Panc1 (cell line): ENCODE data around the gene ARID1A. TPM values are rescaled to one million over a fixed set of nuclear protein-coding genes. Genes with fewer than 3 reads are reported as not detected.

ENCODE experiments used
- ATAC-seq: fragments of 200-7000 bp; cut with Tn5 transposase; 2 replicates; pipeline ENCODE4 v1.9.1; 2020; ENCODE audit warnings: mild to moderate bottlenecking, moderate library complexity
- BruUV-seq: library from RNA; stranded (reverse); fragments of 400-500 nt; replicated peaks from 2 replicates; lab custom pipeline; 2021; lab: Mats Ljungman, UMichigan
- CTCF ChIA-PET: fragments of 300-600 bp; sonication (Branson Sonifier 250); formaldehyde crosslinking; loops from one replicate; lab custom pipeline; 2022; ENCODE audit warnings: antibody characterized with exemption; lab: Charles Lee
- POLR2A ChIA-PET: fragments of 300-600 bp; sonication (Branson Sonifier 250); formaldehyde crosslinking; loops from one replicate; lab custom pipeline; 2022; ENCODE audit warnings: antibody characterized with exemption; lab: Charles Lee
- DNase-seq: peaks from one replicate; pipeline ENCODE4 v3.0.0-alpha.2; 2010; ENCODE audit warnings: low read depth, low spot score
- H3K27ac ChIP-seq: 2 replicates; pipeline ENCODE4 v1.5.1; 2011; ENCODE audit warnings: mild to moderate bottlenecking, low read length, inconsistent platforms
- H3K27me3 ChIP-seq: fragments of 200-500 bp; sonication (Bioruptor generic); 2 replicates; pipeline ENCODE4 v1.6.0; 2014; ENCODE audit warnings: low read length, inconsistent platforms; ENCODE audit not compliant: control insufficient read depth, insufficient read depth
- H3K36me3 ChIP-seq: fragments of 200-500 bp; sonication (Bioruptor generic); 2 replicates; pipeline ENCODE4 v1.5.1; 2014; ENCODE audit warnings: inconsistent platforms, mild to moderate bottlenecking, low read length, moderate library complexity; ENCODE audit not compliant: control insufficient read depth, insufficient read depth
- H3K4me1 ChIP-seq: 2 replicates; pipeline ENCODE4 v1.5.1; 2011; ENCODE audit warnings: inconsistent platforms, mild to moderate bottlenecking, low read length, moderate library complexity; ENCODE audit not compliant: control insufficient read depth, insufficient read depth
- H3K4me3 ChIP-seq, 2 experiments: 2 replicates each; pipeline ENCODE4 v1.5.1; 2011 to 2012; ENCODE audit warnings: low read depth in 2 of 2, low read length in 2 of 2, mild to moderate bottlenecking in 2 of 2, inconsistent platforms in 1 of 2, moderate library complexity in 1 of 2
- H3K9me3 ChIP-seq: fragments of 200-500 bp; sonication (Bioruptor generic); 2 replicates; pipeline ENCODE4 v1.5.1; 2014; ENCODE audit warnings: low read depth, mild to moderate bottlenecking, inconsistent platforms, low read length, moderate library complexity; ENCODE audit not compliant: control insufficient read depth, insufficient read depth
- CTCF ChIP-seq: fragments of 450-650 bp; IDR thresholded peaks from 2 replicates; pipeline ENCODE4 v1.5.1; 2017; ENCODE audit warnings: mild to moderate bottlenecking
- POLR2AphosphoS5 ChIP-seq: IDR thresholded peaks from 2 replicates; pipeline ENCODE4 v1.6.1; 2012; ENCODE audit warnings: mild to moderate bottlenecking, low read depth, low read length, moderate library complexity
- REST ChIP-seq, 2 experiments: IDR thresholded peaks; 2 replicates each; pipeline ENCODE4 v1.6.1; 2011 to 2012; ENCODE audit warnings: low read depth in 2 of 2, control low read depth in 1 of 2, low read length in 1 of 2, mild to moderate bottlenecking in 1 of 2, moderate library complexity in 1 of 2; ENCODE audit not compliant: insufficient read depth in 1 of 2
- SIN3A ChIP-seq: IDR thresholded peaks from 2 replicates; pipeline ENCODE4 v1.6.1; 2012; ENCODE audit warnings: low read depth, mild to moderate bottlenecking, low read length, moderate library complexity, borderline replicate concordance; ENCODE audit not compliant: insufficient read depth
- TCF7L2 ChIP-seq: IDR thresholded peaks from 2 replicates; pipeline ENCODE4 v1.6.1; 2011; ENCODE audit warnings: mild to moderate bottlenecking, low read depth, low read length, inconsistent platforms
- in situ Hi-C: cut with HindIII; loops from 2 replicates; pipeline ENCODE4 v1.10.0; 2016; ENCODE audit warnings: low sequenced_read_pairs, low pct_unique_long_range_greater_than_20kb
- intact Hi-C: fragments of 100-400 bp; cut with micrococcal nuclease; formaldehyde crosslinking; loops from one replicate; pipeline ENCODE4 v1.10.0; 2022; ENCODE audit not compliant: unreplicated experiment
- total RNA-seq: library from RNA; stranded (reverse); gene quantifications from one replicate; pipeline ENCODE4 v1.2.1, GENCODE V29; 2021; ENCODE audit not compliant: unreplicated experiment

The ARID1A gene
- total RNA-seq, 1 experiment from 2014 or later: 110 TPM

DNA sequence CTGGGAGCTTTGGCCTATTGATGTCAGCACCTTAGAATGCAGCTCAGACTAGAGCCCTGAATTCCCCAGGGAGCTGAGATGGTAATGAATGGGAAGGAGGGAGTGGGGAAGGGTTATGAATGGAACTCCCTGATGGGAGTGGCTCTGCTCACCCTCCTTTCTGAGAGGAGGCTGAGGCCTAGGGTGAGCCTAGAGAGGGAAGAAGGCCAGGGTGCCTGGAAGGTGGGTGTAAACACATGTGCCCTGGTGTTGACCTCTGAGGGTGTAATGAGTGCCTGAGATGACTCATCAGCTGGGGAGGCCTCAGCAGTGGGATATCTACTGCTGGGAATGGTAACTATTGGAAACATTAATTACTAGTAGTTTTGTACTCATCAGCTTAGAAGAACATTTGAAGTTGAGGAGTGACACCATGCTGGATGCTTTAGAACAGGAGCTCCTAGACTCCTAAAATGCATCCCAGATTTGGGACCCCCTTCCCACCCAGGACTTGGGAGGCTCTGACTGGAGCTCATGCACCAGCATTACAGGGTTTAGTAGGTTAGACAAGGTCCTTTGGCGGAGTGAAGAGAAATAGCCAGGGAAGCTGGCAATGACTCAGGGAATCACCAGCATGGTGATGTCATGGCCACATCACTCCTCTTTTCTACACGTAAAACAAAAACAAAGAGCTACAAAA, 76.0 kb downstream of the ARID1A start:
- ATAC-seq: peak; percentile 85
- intact Hi-C loops: no loop called here
- TF ChIP-seq CTCF (no peak), REST (IDR thresholded peaks at IDR 0.05; ENCODE audit: insufficient read depth in 1 of 2, low read depth in 2 of 2, low read length in 1 of 2) (no peak), TCF7L2 (no peak), SIN3A (no peak), POLR2AphosphoS5 (no peak)
- in situ Hi-C loops: no loop called here
- peaks cover 16% of the 10 kb centered on the region for H3K4me1 ChIP-seq
- no peaks in the 10 kb centered on the region for H3K9me3 ChIP-seq
- H3K27me3 ChIP-seq: no peaks in the 10 kb centered on the region
- H3K27ac ChIP-seq: peak overlapping the region; percentile 32; the same call in 1 of the 2 replicates
- no TSS peak for BruUV-seq
- no peak overlapping the region for H3K4me3 ChIP-seq
- peak; percentile 64 for DNase-seq
- H3K36me3 ChIP-seq: peaks cover 49% of the 10 kb centered on the region
- ChIA-PET POLR2A (interaction anchor here (1.0 kb wide), 1 partner anchor 271 kb away, joined by 5 read pairs; no protein-coding TSS in a partner anchor), CTCF (no interaction called here)

- peaks cover 43% of the 10 kb centered on the region for H3K36me3 ChIP-seq
- ChIA-PET CTCF (no interaction called here), POLR2A (no interaction called here)
- H3K9me3 ChIP-seq: no peaks in the 10 kb centered on the region
- peaks cover 16% of the 10 kb centered on the region for H3K4me1 ChIP-seq
- intact Hi-C loops (no loop called here), in situ Hi-C loops (no loop called here)
- no peak overlapping the region for H3K4me3 ChIP-seq
- TF ChIP-seq POLR2AphosphoS5 (peak; percentile 43; the same call in 1 of the 2 replicates), REST (IDR thresholded peaks at IDR 0.05; ENCODE audit: insufficient read depth in 1 of 2, low read depth in 2 of 2, low read length in 1 of 2) (no peak)
- no TSS peak for BruUV-seq
- no peaks in the 10 kb centered on the region for H3K27me3 ChIP-seq
- no peak overlapping the region; the same call in 1 of the 2 replicates for H3K27ac ChIP-seq
- peak; percentile 40; the same call in 1 of the 2 replicates for ATAC-seq
- peak; percentile 61 for DNase-seq
These were observed 76.9 kb downstream of the ARID1A start for GRCh38 chr1:26772687-26773086.
